ENCODE data around the gene NDRG2. TPM values are rescaled to one million over a fixed set of nuclear protein-coding genes. Genes with fewer than 3 reads are reported as not detected.
"Not testable (repeated sequence)": the region's sequence is repeated elsewhere in the genome, so short reads cannot be mapped to it uniquely, and the experiment has no call there.

The NDRG2 gene
- total and polyA plus RNA-seq, 11 donors, result 187 to 661 (median 314) TPM

DNA sequence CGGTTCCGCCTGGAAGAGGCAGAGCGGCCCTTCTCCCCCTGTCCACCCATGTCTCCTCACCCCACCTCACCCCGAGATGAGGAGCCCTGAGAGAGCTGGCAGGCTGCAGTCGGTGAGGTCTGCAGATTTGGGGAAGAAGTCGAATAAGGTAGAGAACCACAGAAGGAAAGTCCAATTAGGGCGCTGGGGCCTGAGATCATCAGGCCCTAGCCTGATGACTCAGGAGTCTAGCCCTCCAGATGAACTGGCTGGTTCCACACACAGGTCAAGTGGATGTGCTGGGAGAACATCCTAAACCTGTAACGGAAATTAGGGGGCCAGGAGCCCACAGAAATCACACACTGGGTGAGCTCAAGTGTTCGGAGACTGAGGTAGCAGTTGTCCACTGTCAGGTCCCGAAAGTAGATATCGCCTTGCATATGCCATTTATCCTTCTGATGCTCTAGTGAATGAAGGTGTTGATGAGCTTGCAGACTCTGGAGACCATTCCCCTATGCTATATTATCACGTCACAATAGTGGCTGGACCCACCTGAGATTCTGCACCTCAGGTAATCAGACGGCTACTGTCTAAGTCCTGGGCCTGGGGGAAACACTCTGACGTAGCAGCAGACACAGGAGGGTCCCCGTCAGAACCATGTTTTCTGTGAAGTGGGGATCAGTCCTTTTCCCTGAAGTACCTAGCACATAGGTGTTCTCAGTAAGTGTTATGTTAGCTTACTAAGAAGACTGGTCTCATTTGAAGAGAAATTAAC, 36.0 kb downstream of the NDRG2 start:
- intact Hi-C loops (cut with DNase I), result no loop called here
- WGBS, 4 donors, result 87 to 91% (median 90%) methylated on average over 12 to 15 of the region's 15 CpGs

DNA sequence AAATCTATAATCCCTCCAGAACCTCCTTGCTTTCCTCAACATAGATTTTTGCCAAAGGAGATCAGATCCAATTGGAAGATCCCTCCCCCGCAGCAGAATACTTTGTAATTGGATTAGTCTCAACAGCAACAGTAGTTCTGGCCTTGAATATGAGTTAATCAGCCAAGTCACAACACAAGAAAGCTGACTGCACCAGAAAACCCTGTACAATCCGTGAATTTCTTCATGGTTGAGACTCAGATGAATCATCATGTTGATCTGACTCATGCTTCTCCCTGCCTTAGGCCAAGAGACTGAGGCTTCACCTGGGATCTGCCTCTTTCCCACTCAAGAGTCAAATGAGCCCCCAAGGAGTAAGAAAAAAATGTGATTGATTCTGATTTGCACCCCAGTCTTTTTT, 38.0 kb downstream of the NDRG2 start:
- Histone ChIP-seq H3K27ac (peak overlapping the region in 4 of 12 donors; percentile 6 to 66 (median 26)), H3K36me3 (peaks cover 0 to 8% (median 0%) of the 10 kb centered on the region in 9 donors), H3K27me3 (no peaks in the 10 kb centered on the region), H3K9me3 (no peaks in the 10 kb centered on the region), H3K4me1 (peaks cover 3 to 45% (median 21%) of the 10 kb centered on the region in 12 donors), H3K4me3 (no peak overlapping the region)
- TF ChIP-seq, protein P1, sequence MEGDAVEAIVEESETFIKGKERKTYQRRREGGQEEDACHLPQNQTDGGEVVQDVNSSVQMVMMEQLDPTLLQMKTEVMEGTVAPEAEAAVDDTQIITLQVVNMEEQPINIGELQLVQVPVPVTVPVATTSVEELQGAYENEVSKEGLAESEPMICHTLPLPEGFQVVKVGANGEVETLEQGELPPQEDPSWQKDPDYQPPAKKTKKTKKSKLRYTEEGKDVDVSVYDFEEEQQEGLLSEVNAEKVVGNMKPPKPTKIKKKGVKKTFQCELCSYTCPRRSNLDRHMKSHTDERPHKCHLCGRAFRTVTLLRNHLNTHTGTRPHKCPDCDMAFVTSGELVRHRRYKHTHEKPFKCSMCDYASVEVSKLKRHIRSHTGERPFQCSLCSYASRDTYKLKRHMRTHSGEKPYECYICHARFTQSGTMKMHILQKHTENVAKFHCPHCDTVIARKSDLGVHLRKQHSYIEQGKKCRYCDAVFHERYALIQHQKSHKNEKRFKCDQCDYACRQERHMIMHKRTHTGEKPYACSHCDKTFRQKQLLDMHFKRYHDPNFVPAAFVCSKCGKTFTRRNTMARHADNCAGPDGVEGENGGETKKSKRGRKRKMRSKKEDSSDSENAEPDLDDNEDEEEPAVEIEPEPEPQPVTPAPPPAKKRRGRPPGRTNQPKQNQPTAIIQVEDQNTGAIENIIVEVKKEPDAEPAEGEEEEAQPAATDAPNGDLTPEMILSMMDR (IDR thresholded peaks at IDR 0.05), result no peak
- TF ChIP-seq POLR2A (IDR thresholded peaks at IDR 0.05), result no peak
- ATAC-seq, result peak in 3 of 4 donors; percentile 33 to 52 (median 43)
- 57 to 62% (median 60%) methylated on average over 2 of the region's 2 CpGs for WGBS, 4 donors
- peak in 2 of 5 donors; percentile 10 to 33 for DNase-seq
- intact Hi-C loops (cut with DNase I), result no loop called here

More for the DNA sequence above, 36.0 kb downstream of the NDRG2 start:
- H3K27ac ChIP-seq, result peak overlapping the region; percentile 73 to 91 (median 81)
- peak overlapping the region in 11 of 12 donors; percentile 71 to 97 (median 85) for H3K4me3 ChIP-seq
- DNase-seq (no peak), ATAC-seq (no peak)
- no peaks in the 10 kb centered on the region for H3K9me3 ChIP-seq
- TF ChIP-seq, protein P1 (IDR thresholded peaks at IDR 0.05), result no peak
- TF ChIP-seq POLR2A (IDR thresholded peaks at IDR 0.05), result no peak
- H3K27me3 ChIP-seq, result no peaks in the 10 kb centered on the region
- peaks cover 3 to 47% (median 22%) of the 10 kb centered on the region in 12 donors for H3K4me1 ChIP-seq
- peaks cover 0 to 29% (median 21%) of the 10 kb centered on the region in 9 donors for H3K36me3 ChIP-seq

DNA sequence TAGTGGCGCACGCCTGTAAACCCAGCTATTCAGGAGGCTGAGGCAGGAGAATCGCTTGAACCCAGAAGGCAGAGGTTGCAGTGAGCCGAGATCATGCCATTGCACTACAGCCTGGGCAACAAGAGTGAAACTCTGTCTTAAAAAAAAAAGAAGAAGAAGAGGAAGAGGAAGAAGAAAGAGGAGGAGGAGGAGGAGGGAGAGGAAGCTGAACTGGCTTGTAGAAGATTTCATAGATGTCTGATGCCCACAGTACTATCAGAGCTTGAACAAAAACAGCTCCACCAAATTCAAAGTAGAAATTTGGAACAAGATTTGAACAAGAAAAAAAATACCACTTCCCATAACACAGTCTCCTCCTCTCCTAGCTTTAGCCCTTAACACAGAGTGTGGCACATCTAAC, 39.2 kb downstream of the NDRG2 start:
- H3K36me3 ChIP-seq; H3K9me3 ChIP-seq; H3K4me3 ChIP-seq; H3K27me3 ChIP-seq; intact Hi-C loops (cut with DNase I); DNase-seq; ATAC-seq: not testable (repeated sequence)
- Histone ChIP-seq H3K4me1 (peaks cover 0 to 33% (median 11%) of the 10 kb centered on the region in 12 donors), H3K27ac (peak overlapping the region in 1 of 12 donors; percentile 66)
- WGBS, 4 donors, result 92 to 96% (median 94%) methylated on average over 4 of the region's 4 CpGs

DNA sequence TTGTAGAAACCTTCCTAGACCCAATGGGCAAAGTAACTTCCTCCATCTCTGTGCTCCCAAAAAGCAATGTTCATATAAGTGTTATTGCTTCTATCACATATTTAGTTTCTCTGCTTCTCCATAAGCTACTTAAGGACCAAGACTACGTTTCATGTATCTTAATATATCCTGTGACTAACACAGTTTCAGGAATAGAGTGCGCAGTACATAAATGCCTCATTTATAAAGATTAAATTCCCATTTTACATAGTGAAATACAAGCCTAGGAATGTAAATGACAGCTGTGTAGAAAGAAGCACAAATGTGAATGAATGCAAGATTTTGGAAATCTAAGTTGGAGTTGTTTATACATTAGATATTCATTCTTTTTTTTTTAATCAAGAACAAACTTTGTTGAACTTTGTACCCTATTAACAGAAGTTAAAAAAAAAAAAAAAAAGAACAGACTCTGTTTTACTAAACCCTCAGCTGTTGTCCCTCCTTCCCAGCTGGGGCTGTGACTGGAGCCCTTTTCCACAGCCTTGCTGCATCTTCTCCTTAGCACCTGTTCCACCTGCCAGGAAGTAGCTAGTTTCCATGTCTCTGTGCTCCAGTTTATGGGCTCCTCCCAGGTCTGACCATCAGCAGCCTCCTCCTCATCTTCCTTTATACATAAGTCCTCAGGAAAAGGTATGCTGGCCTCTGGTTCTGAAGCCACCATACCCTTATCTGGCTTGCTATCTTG, 42.1 kb downstream of the NDRG2 start:
- H3K4me3 ChIP-seq, result no peak overlapping the region
- H3K36me3 ChIP-seq, result no peaks in the 10 kb centered on the region
- 74 to 77% (median 75%) methylated on average over 2 of the region's 2 CpGs for WGBS, 4 donors
- DNase-seq (no peak), ATAC-seq (no peak)
- TF ChIP-seq POLR2A (IDR thresholded peaks at IDR 0.05), result no peak
- TF ChIP-seq, protein P1 (IDR thresholded peaks at IDR 0.05), result no peak
- peaks cover 0 to 16% (median 0%) of the 10 kb centered on the region in 12 donors for H3K4me1 ChIP-seq
- H3K9me3 ChIP-seq, result no peaks in the 10 kb centered on the region
- no peaks in the 10 kb centered on the region for H3K27me3 ChIP-seq
- intact Hi-C loops (cut with DNase I), result no loop called here
- H3K27ac ChIP-seq, result no peak overlapping the region
